ENCODE measurements around the gene MASP2.
"Not testable (repeated sequence)": the region's sequence is repeated elsewhere in the genome, so short reads cannot be mapped to it uniquely, and the experiment has no call there.

MASP2 gene

GRCh38 chr1:11058595-11059154 lies 11.6 kb upstream of the MASP2 start:
- no peak for DNase-seq (ENCODE audit: low spot score)

GRCh38 chr1:11058026-11058425 lies 11.0 kb upstream of the MASP2 start:
- DNase-seq (ENCODE audit: low spot score): no peak

GRCh38 chr1:11057477-11057876 lies 10.4 kb upstream of the MASP2 start:
- DNase-seq (ENCODE audit: low spot score): no peak

GRCh38 chr1:11056504-11056903 lies 9.5 kb upstream of the MASP2 start:
- DNase-seq (ENCODE audit: low spot score): no peak

- DNase-seq (ENCODE audit: low spot score): no peak
Measured at GRCh38 chr1:11055676-11056075, 8.6 kb upstream of the MASP2 start.

GRCh38 chr1:11054666-11055065 lies 7.6 kb upstream of the MASP2 start:
- no peak for DNase-seq (ENCODE audit: low spot score)

- no peak for DNase-seq (ENCODE audit: low spot score)
Measured at GRCh38 chr1:11054181-11054580, 7.1 kb upstream of the MASP2 start.

- DNase-seq (ENCODE audit: low spot score): no peak
Measured at GRCh38 chr1:11053758-11054137, 6.7 kb upstream of the MASP2 start.

GRCh38 chr1:11052839-11053757 lies 6.1 kb upstream of the MASP2 start:
- no peak for DNase-seq (ENCODE audit: low spot score)

- no peak for DNase-seq (ENCODE audit: low spot score)
Measured at GRCh38 chr1:11051781-11052511, 4.9 kb upstream of the MASP2 start.

GRCh38 chr1:11051121-11051520 lies 4.1 kb upstream of the MASP2 start:
- not testable (repeated sequence) for DNase-seq (ENCODE audit: low spot score)

GRCh38 chr1:11046270-11046566 lies 821 bp downstream of the MASP2 start:
- no peak for DNase-seq (ENCODE audit: low spot score)

GRCh38 chr1:11045428-11046269 lies 1.4 kb downstream of the MASP2 start:
- DNase-seq (ENCODE audit: low spot score): no peak

- no peak for DNase-seq (ENCODE audit: low spot score)
Measured at GRCh38 chr1:11044849-11045427, 2.1 kb downstream of the MASP2 start.

- no peak for DNase-seq (ENCODE audit: low spot score)
Measured at GRCh38 chr1:11044086-11044848, 2.8 kb downstream of the MASP2 start.

GRCh38 chr1:11042995-11043874 lies 3.8 kb downstream of the MASP2 start:
- no peak for DNase-seq (ENCODE audit: low spot score)

GRCh38 chr1:11042065-11042464 lies 5.0 kb downstream of the MASP2 start:
- DNase-seq (ENCODE audit: low spot score): no peak

- no peak for DNase-seq (ENCODE audit: low spot score)
Measured at GRCh38 chr1:11041048-11041447, 6.0 kb downstream of the MASP2 start.

- DNase-seq (ENCODE audit: low spot score): not testable (repeated sequence)
Measured at GRCh38 chr1:11040105-11040429, 7.0 kb downstream of the MASP2 start.
